ENCODE results near the gene H3-3A.

Gene H3-3A

GRCh38 chr1:226062558-226063223, at the start of gene H3-3A:
Gene H3-3A, plus strand, starts transcription at chr1:226062716. Its CDS starts 1,636 bp downstream, at chr1:226064352.
- DNase-seq (ENCODE audit: low read depth) = peak; percentile 98

GRCh38 chr1:226017070-226017469, 45.4 kb upstream of the H3-3A start:
- DNase-seq (ENCODE audit: low read depth) = no peak

- DNase-seq (ENCODE audit: low read depth) = no peak
Observed at GRCh38 chr1:226019572-226019971, 42.9 kb upstream of the H3-3A start.

GRCh38 chr1:226021401-226021800, 41.1 kb upstream of the H3-3A start:
- no peak for DNase-seq (ENCODE audit: low read depth)

GRCh38 chr1:226021801-226022200, 40.7 kb upstream of the H3-3A start:
- DNase-seq (ENCODE audit: low read depth) = no peak

- no peak for DNase-seq (ENCODE audit: low read depth)
Observed at GRCh38 chr1:226023735-226024134, 38.8 kb upstream of the H3-3A start.

- DNase-seq (ENCODE audit: low read depth) = no peak
Observed at GRCh38 chr1:226026833-226027232, 35.7 kb upstream of the H3-3A start.

- no peak for DNase-seq (ENCODE audit: low read depth)
Observed at GRCh38 chr1:226027538-226028217, 34.8 kb upstream of the H3-3A start.

GRCh38 chr1:226029093-226029496, 33.4 kb upstream of the H3-3A start:
- no peak for DNase-seq (ENCODE audit: low read depth)

- DNase-seq (ENCODE audit: low read depth) = no peak
Observed at GRCh38 chr1:226029568-226030225, 32.8 kb upstream of the H3-3A start.

GRCh38 chr1:226033582-226033981, 28.9 kb upstream of the H3-3A start:
- DNase-seq (ENCODE audit: low read depth) = no peak

GRCh38 chr1:226033991-226034390, 28.5 kb upstream of the H3-3A start:
- DNase-seq (ENCODE audit: low read depth) = no peak

- DNase-seq (ENCODE audit: low read depth) = no peak
Observed at GRCh38 chr1:226034482-226034881, 28.0 kb upstream of the H3-3A start.

GRCh38 chr1:226035915-226036314, 26.6 kb upstream of the H3-3A start:
- DNase-seq (ENCODE audit: low read depth) = no peak

- DNase-seq (ENCODE audit: low read depth) = no peak
Observed at GRCh38 chr1:226038661-226039060, 23.9 kb upstream of the H3-3A start.

- DNase-seq (ENCODE audit: low read depth) = no peak
Observed at GRCh38 chr1:226041419-226041818, 21.1 kb upstream of the H3-3A start.

GRCh38 chr1:226044514-226045101, 17.9 kb upstream of the H3-3A start:
- no peak for DNase-seq (ENCODE audit: low read depth)

- no peak for DNase-seq (ENCODE audit: low read depth)
Observed at GRCh38 chr1:226046240-226046639, 16.3 kb upstream of the H3-3A start.

- no peak for DNase-seq (ENCODE audit: low read depth)
Observed at GRCh38 chr1:226047495-226047894, 15.0 kb upstream of the H3-3A start.

GRCh38 chr1:226048886-226049285, 13.6 kb upstream of the H3-3A start:
- DNase-seq (ENCODE audit: low read depth) = no peak

- no peak for DNase-seq (ENCODE audit: low read depth)
Observed at GRCh38 chr1:226050133-226050532, 12.4 kb upstream of the H3-3A start.

GRCh38 chr1:226051365-226051764, 11.2 kb upstream of the H3-3A start:
- no peak for DNase-seq (ENCODE audit: low read depth)

- no peak for DNase-seq (ENCODE audit: low read depth)
Observed at GRCh38 chr1:226052061-226052460, 10.5 kb upstream of the H3-3A start.
